Left lung (tissue), 10 donors: Measurements from ENCODE around the gene KPTN. TPM values are rescaled to one million over a fixed set of nuclear protein-coding genes. Genes with fewer than 3 reads are reported as not detected.

ENCODE experiments used
- ATAC-seq: fragments of 200-7000 bp; cut with Tn5 transposase; one replicate; pipeline ENCODE4 v1.9.1; 2020; ENCODE audit warnings: moderate library complexity
- DNase-seq, 4 donors: peaks; one replicate each; pipeline ENCODE4 v3.0.0-alpha.2; 2013 to 2020
- H3K27ac ChIP-seq, 2 donors: fragments of 200-600 bp; sonication (generic) in 1 of 2; one replicate each; pipeline versions ENCODE4 v1.5.0 to v1.8.0; 2020 to 2021
- H3K27me3 ChIP-seq, 2 donors: fragments of 200-600 bp; sonication (generic) in 1 of 2; one replicate each; pipeline versions ENCODE4 v1.5.0 to v1.8.0; 2020 to 2021
- H3K36me3 ChIP-seq, 2 donors: fragments of 200-600 bp; sonication (generic) in 1 of 2; one replicate each; pipeline versions ENCODE4 v1.5.0 to v1.8.0; 2020 to 2021
- H3K4me1 ChIP-seq, 2 donors: fragments of 200-600 bp; one replicate each; pipeline ENCODE4 v1.8.0; 2021
- H3K4me3 ChIP-seq, 2 donors: fragments of 200-600 bp; sonication (generic) in 1 of 2; one replicate each; pipeline versions ENCODE4 v1.5.0 to v1.8.0; 2020 to 2021; ENCODE audit warnings: mild to moderate bottlenecking in 1 of 2
- H3K9me3 ChIP-seq, 2 donors: fragments of 200-600 bp; sonication (generic) in 1 of 2; one replicate each; pipeline versions ENCODE4 v1.5.0 to v1.8.0; 2020 to 2021
- intact Hi-C, 2 donors: fragments of 100-400 bp; cut with DNase I; formaldehyde crosslinking; loops; one replicate each; pipeline versions ENCODE4 v1.11.2 to v1.14.2; 2022
- polyA plus RNA-seq, 6 donors: library from polyadenylated mRNA; unstranded; fragments of 120-200 nt; gene quantifications; one replicate each; pipeline ENCODE4 v1.2.1, GENCODE V29; 2013; ENCODE audit not compliant: insufficient read length in 6 of 6
- total RNA-seq, 2 donors: library from RNA; stranded (reverse); fragmentation: NEBNext Ultra II Directional; extraction: Animal tissue kit (Norgen Biotek cat#: 25700); gene quantifications; one replicate each; pipeline ENCODE4 v1.2.1, GENCODE V29; 2021
- TF ChIP-seq, protein P1 (sequence below), 2 donors: fragments of 200-600 bp; sonication (generic) in 1 of 2; IDR thresholded peaks; one replicate each; pipeline versions ENCODE4 v1.5.0 to v1.8.0; 2021; ENCODE audit warnings: antibody characterized with exemption in 2 of 2
- donor health status: DM: no; HTN: yes; CAD: no.
- donor health status: DM: no; HTN: no; CAD: no.

The KPTN gene
- total and polyA plus RNA-seq, 8 donors, result 12.0 to 17.8 (median 14.2) TPM

DNA sequence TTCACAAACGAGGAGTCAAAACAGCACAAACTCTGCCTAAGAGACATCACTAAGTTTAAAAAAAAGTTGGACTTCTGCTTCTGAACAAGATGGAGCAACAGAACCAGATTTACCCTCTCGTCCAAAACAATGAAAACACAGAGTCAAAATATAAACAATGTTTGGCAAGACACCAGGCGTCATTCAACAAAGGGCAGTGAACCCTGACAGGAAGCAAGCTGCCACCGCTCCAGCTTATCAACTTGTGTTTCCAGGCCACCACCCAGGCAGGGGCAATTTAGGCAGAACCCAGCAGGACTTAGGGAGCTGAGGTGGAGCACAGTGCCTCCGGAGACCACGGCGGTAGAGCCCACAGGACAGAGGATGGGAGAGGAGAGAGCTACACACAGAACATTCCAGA is 39.5 kb upstream of the KPTN start:
- peaks cover 0 to 26% of the 10 kb centered on the region in 2 donors for H3K27me3 ChIP-seq
- intact Hi-C loops, result no loop called here
- ATAC-seq (no peak), DNase-seq (peak in 1 of 4 donors; percentile 55)
- no peaks in the 10 kb centered on the region for H3K36me3 ChIP-seq
- H3K4me3 ChIP-seq, result no peak overlapping the region
- peak overlapping the region in 1 of 2 donors; percentile 41 for H3K27ac ChIP-seq
- H3K9me3 ChIP-seq, result no peaks in the 10 kb centered on the region
- TF ChIP-seq, protein P1, sequence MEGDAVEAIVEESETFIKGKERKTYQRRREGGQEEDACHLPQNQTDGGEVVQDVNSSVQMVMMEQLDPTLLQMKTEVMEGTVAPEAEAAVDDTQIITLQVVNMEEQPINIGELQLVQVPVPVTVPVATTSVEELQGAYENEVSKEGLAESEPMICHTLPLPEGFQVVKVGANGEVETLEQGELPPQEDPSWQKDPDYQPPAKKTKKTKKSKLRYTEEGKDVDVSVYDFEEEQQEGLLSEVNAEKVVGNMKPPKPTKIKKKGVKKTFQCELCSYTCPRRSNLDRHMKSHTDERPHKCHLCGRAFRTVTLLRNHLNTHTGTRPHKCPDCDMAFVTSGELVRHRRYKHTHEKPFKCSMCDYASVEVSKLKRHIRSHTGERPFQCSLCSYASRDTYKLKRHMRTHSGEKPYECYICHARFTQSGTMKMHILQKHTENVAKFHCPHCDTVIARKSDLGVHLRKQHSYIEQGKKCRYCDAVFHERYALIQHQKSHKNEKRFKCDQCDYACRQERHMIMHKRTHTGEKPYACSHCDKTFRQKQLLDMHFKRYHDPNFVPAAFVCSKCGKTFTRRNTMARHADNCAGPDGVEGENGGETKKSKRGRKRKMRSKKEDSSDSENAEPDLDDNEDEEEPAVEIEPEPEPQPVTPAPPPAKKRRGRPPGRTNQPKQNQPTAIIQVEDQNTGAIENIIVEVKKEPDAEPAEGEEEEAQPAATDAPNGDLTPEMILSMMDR (IDR thresholded peaks at IDR 0.05), result no peak
- H3K4me1 ChIP-seq, result peaks cover 0 to 16% of the 10 kb centered on the region in 2 donors

DNA sequence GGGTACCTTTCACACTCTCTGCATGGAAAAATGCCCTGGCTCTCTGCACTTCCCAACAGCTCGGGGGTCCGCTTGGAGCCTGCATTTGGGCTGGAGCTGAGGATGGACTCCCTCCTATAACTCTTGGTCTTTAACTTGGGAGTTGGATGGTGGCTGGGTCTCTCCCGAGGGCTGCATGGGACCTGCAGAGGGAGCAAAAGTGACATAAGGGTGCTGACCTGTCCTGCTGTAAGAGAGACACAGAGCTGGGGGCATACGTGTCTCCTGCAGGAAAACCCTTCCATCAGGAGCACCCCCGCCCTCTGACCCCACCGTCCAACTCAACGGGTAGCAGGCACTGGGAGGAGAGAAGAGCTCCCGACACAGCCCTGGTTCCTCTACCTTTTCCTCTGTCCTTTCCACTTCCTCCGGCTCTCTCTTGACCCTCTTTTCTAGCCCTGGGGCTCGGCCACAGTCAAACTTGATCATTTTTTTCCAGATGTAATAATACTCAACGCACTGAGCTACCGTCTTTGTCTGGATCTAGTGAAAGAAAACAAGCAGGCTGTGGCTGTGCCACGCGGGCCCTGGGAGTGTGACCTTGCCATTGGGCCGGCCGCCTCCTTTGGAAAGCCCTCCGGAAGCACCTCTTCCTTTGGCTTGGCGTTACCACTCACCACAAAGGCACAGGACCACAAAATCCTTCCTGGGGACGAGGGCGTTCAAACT is 37.6 kb upstream of the KPTN start:
- H3K4me3 ChIP-seq, result no peak overlapping the region
- H3K27ac ChIP-seq, result peak overlapping the region in 1 of 2 donors; percentile 45
- TF ChIP-seq, protein P1 (IDR thresholded peaks at IDR 0.05), result no peak
- intact Hi-C loops, result no loop called here
- no peaks in the 10 kb centered on the region for H3K9me3 ChIP-seq
- no peak for DNase-seq
- H3K36me3 ChIP-seq, result no peaks in the 10 kb centered on the region
- no peak for ATAC-seq
- H3K27me3 ChIP-seq, result peaks cover 0 to 26% of the 10 kb centered on the region in 2 donors
- H3K4me1 ChIP-seq, result peaks cover 0 to 16% of the 10 kb centered on the region in 2 donors

DNA sequence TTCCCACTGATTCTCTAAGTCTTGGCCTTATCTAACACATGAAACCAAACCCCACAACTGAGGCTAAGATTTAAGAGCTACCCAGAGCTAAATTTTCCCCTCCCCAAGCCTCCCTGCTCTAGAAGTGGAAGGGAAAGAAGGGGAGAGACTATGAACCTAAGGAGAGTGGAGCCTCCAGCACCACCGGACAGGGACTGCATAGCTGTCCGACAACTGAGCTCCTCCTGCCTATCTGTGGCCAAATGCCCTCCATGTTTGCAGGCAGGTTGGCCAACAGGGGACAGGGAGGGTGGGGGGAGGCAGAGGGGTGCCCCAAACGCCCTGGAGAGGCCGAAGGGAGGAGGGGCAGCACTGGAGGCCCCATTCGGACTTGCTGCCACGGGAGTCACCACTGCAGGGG is 36.8 kb upstream of the KPTN start:
- peaks cover 0 to 26% of the 10 kb centered on the region in 2 donors for H3K27me3 ChIP-seq
- TF ChIP-seq, protein P1 (IDR thresholded peaks at IDR 0.05), result no peak
- intact Hi-C loops, result no loop called here

DNA sequence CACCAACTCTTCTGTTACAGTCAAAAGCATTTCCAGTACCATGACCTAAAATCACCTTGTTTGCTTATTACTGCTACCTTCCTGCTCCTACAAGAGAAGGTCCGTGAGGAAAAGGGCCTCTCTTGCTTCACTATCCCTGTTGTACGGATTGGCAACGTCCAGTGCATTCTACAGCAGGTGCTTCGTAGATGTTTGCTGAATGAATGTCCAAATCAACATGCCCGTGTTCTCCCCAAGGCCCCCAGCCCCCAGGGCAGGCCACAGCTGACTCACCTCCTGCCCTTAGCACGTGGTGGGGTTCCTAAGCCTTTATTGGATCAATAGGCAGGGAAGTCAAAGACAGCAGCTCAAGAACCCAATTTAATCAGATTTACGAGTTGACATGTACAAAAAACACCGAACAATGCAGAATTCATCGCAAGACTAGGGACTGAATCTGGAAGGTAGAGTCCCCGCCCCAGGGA is 36.4 kb upstream of the KPTN start:
- TF ChIP-seq, protein P1 (IDR thresholded peaks at IDR 0.05), result no peak
- intact Hi-C loops, result no loop called here

More for the DNA sequence above, 36.8 kb upstream of the KPTN start:
- H3K4me1 ChIP-seq, result peaks cover 0 to 22% of the 10 kb centered on the region in 2 donors
- no peaks in the 10 kb centered on the region for H3K9me3 ChIP-seq
- H3K27ac ChIP-seq, result no peak overlapping the region
- H3K36me3 ChIP-seq, result no peaks in the 10 kb centered on the region
- H3K4me3 ChIP-seq, result no peak overlapping the region
- no peak for DNase-seq
- ATAC-seq, result no peak

DNA sequence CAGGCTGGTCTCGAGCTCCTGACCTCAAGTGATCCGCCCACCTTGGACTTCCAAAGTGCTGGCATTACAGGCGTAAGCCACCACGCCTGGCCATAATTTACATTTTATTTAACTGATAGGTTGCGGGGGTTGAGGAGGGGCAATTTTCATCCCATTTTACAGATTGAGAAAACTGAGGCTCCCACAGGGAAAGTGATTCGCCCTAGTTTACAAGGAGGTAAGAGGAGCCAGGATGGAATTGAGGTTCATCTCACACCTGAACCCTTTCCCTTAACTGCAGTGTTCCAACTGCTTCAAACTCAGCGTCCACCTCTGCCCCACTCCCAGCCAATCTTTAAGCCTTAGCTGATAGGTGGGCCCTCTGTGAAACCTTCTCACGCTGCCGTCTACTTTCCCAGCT is 34.8 kb upstream of the KPTN start:
- Histone ChIP-seq H3K9me3 (no peaks in the 10 kb centered on the region), H3K4me3 (no peak overlapping the region), H3K4me1 (peaks cover 0 to 26% of the 10 kb centered on the region in 2 donors), H3K27ac (no peak overlapping the region), H3K36me3 (no peaks in the 10 kb centered on the region), H3K27me3 (peaks cover 0 to 26% of the 10 kb centered on the region in 2 donors)
- no peak for DNase-seq
- ATAC-seq, result no peak
- intact Hi-C loops, result loop anchor here in 1 of 2 donors (10.0 kb wide), 1 partner anchor 186 kb away; no protein-coding TSS in a partner anchor
- TF ChIP-seq, protein P1 (IDR thresholded peaks at IDR 0.05), result no peak

More for the DNA sequence above, 36.4 kb upstream of the KPTN start:
- DNase-seq (no peak), ATAC-seq (no peak)
- H3K36me3 ChIP-seq, result no peaks in the 10 kb centered on the region
- peaks cover 0 to 25% of the 10 kb centered on the region in 2 donors for H3K4me1 ChIP-seq
- H3K4me3 ChIP-seq, result no peak overlapping the region
- H3K27me3 ChIP-seq, result peaks cover 0 to 26% of the 10 kb centered on the region in 2 donors
- H3K27ac ChIP-seq, result no peak overlapping the region
- H3K9me3 ChIP-seq, result no peaks in the 10 kb centered on the region
